ENCODE results near the gene NRDC.
"Not testable (repeated sequence)": the region's sequence is repeated elsewhere in the genome, so short reads cannot be mapped to it uniquely, and the experiment has no call there.

The NRDC gene

DNA sequence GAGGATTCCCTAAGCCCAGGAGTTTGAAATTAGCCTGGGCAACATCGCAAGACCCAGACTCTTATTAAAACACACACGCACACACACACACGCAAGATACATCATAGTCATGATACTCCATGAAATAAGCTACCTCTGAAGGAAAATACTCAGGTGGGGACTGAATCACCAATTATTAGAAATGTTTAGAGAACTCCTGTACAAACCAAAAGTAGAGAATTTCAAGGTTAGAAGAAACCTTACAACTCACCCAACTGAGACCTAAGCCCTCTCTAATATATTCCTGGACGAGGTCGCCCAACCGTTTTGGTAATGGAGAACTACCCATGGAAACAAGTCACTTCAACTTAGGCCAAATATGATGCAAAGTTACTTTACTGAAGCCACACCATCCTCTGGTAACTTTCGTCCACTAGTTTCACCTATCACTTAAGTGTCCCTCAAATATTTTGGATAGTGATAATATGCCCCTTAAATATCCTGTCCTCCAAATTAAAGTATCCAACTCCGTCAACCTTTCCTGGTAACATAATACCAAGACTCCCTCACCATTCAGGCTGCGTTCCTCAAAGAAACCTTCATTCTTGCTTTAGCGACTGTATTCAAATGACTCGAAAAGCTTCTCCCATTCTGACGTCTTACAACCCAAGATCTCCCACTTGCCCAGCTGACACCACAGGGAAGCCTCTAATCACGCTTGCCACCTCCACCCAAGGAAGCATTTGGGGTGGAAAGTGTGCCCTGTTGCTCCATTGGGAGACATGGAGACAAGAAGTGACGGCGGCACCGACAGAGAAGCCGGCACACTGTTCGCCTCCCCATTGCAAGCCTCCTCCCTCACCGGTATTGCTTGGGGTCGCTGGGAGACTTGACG, 856 bp downstream of the NRDC start:
- no peak for DNase-seq (ENCODE audit: low read depth)

DNA sequence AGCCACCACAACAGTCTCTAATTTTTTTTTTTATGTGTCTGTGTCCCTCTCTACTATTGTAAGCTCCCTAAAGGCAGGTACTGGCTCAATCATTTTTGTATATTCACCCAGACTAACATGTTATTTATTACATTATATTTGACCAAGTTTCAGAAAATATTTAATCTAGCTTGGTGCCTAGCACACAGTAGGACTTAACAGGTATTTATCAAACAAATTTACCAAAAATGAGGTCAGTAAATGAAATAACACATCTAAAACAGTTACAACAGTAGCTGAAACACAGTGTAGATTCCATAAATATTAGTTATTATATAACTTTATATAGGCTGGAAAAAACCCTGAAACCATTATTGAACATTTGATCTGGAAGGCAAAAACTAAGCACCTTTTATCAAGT, 2.7 kb downstream of the NRDC start:
- no peak for DNase-seq (ENCODE audit: low read depth)

DNA sequence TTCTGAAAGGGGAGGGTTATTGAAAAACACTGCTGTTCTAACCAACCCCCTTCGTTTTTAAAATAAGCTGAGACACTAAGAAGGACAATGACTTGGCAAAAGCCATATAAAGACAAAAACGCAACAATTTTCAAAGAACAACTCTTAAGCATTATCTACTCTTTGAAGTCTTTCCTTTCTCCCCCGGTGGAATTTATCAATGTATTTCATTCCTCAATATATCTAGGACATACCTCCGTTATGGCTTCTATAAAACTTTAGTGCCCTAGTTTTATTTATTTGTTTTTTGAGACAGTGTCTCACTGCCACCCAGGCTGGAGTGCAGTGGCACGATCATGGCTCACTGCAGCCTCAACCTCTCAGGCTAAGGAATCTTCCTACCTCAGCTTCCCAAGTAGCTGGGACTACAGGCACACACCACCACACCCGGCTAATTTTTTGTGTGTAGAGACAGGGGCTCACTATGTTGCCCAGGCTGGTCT, 3.2 kb downstream of the NRDC start:
- no peak for DNase-seq (ENCODE audit: low read depth)

DNA sequence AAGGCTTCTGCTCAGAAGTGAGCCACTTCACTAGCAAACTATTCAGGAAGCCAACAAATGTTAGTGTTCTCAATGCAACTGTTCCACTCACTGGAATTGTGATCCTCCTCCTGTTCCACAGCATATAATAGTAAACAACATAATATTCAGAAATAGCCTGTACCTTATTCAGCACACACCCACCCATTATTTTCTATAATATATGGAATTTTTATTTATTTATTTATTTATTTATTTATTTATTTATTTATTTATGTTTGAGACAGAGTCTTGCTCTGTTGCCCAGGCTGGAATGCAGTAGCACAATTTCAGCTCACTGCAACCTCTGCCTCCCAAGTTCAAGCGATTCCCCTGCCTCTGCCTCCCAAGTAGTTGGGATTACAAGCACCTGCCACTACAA, 5.3 kb downstream of the NRDC start:
- not testable (repeated sequence) for DNase-seq (ENCODE audit: low read depth)

DNA sequence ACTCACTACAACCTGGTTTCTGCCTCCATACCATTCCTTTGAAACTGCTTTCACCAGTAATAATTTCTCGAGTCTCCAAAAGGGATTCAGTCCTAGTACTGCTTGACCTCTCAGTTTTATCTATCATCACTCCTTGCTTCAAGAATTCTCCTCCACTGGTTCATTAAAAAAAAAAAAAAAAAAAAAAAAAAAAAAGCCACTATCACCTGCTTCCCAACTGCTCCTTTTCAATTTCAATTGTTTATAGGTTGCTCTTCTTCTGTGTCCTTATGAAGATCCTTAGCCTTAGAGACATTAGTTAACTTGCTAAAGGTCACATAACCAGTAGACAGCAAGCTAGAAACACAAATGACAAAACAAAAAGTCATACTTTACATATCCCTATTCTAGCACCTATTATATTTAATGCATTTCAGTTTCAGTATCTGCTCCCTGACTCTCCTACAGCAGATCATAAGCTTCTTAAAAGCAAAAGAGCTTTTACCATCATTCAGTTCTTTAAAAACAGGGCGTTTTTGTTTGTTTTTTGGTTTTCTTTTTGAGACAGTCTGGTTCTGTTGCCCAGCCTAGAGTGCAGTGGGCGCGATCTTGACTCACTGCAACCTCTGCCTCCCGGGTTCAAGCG, 7.1 kb downstream of the NRDC start:
- no peak for DNase-seq (ENCODE audit: low read depth)

DNA sequence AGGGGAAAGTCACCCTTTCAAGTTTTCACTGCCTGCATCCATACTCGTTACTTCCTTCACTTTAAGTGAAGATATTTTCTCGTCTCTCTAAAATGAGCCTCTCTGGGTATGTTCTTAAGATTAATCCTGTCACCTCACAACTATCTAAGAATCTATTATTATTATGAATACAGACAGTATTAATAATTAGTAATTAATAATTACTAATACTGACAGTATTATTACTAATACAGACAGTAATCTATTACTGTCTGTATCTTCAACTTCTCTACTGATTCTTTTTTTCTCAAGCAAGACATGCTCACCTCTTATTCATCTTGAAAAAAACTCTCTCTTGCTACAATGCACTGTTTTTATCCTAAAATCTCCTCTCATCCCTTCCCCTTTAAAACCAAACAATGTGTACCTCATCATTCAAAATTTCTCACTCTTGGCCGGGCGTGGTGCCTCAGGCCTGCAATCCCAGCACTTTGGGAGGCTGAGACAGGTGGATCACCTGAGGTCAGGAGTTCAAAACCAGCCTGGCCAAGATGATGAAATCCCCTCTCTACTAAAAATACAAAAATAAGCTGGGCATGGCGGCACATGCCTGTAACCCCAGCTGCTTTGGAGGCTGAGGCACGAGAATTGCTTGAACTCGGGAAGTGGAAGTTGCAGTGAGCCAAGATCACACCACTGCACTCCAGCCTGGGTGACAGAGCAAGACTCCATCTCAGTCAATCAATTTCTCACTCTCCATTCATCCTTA, 7.8 kb downstream of the NRDC start:
- DNase-seq (ENCODE audit: low read depth), result no peak

DNA sequence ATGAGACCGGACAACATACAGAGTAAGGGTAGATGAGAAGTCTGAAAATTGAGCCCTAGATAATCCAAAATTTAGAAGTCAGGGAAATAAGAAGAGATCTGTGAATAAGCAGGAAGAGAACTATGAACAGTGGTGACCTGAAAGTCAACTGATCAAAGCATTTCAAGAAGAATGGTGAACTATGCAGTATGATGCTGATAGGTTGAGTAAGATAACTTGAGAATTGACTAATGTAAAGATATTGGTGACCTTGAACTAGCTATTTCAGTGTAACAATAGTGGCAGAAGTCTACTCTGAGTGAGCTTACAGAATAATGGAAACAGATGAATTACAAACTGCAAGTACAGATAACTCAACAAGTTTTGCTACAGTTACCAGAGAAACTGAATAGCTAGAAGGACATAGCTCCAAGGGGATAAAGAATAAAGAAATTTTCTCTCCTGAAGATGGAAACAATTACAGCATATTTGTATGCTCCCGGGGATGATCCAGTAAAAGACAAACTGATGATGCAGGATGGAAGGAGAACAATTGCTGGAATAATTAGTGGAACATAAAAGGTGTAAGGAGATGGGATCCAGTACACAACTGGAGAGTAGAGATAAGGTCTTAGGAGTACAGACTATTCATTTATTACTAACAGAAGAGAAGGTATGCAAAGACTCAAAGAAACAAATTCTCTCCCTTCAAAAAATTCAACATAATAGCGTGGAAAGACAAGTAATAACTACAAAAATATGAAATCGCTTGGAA, 10.9 kb downstream of the NRDC start:
- DNase-seq (ENCODE audit: low read depth), result no peak

DNA sequence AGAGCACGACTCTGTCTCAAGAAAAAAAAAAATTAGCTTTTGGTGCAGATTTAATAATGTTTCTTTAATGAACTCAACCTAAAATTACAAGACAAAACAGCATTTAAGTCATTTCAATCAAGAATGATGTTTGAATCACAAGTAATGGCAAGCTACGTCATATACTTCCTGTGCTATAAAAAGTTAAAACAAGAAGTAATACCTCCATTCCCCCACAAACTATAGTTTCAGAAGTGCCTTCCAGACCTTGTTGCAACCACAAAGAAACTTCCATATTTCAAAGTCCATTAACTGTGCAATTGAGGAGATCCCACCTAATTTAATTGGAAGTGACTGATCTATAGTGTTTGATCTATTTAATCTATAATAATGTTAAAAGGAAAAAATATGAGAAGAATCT, 15.1 kb downstream of the NRDC start:
- no peak for DNase-seq (ENCODE audit: low read depth)

DNA sequence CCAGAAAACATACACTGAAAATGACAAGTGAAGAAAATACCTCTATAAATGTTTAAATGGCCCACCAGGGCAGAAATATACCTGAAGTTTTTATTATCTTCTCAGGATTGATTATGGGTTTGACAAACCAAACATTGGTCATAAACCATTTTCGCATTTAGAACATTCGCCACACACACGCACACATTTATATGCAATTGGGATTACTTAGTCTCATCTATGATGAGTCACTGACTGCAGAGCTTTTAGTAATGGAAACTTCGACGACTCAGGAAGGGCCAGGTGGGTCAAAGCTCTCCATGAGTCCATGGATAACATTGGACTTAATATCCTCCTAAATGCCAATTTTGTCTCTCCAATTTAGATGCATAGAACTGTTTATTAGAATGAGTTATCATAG, 16.9 kb downstream of the NRDC start:
- DNase-seq (ENCODE audit: low read depth), result no peak

DNA sequence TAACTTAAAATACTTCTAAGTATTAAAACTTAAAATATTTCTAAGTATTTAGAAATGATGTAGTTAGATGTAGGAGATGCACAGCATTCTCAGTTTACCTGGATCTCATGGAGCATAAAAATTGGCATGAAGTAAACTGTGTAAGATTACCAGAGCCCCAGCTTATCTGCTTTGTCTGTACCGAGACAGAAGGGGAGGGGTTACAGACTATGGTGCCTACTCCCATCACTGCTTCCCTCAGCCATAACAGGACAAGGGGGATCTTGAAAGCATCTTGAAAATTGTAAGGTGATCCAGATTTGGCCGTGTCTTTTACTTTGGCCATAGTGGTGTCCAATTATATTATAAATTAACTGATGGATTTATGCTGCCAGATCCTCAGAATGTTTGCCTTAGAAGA, 18.8 kb downstream of the NRDC start:
- no peak for DNase-seq (ENCODE audit: low read depth)

DNA sequence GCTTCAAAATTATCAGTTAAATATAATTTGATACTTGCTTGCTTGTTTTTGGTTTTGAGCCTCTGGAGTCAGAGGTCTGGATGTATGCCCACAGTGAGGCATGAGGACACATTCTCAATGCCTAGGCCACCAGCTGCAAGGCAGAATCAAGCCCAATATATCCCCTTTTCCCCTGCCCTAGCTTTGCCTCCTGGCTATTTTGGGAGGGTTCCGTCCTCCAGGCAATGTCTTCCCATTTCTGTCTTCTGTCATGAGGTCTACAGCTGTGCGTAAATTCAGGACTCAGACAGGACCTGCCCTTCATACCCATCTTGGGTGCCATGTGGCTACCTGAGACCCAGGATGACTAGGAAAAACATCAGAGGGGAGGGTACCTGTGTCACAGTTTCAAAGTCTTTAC, 19.2 kb downstream of the NRDC start:
- DNase-seq (ENCODE audit: low read depth), result no peak

DNA sequence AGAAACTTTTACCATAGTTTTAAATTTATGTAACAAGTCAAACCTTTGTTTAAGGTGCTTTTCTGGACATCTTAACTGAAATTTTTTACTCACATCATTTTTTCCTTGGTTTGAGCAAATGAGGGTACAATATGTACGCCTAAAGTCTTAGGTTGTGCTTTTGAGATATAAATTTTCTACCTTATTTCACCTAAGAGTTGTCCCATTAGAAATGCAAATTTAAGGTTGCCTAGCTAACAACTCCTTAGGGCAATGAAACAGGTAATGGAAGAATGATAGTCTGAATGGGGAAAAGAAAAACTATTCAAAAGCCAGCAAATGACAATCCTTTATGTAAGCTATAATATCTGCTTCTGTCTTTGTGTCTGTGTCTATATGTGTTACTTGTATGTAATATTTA, 19.6 kb downstream of the NRDC start:
- DNase-seq (ENCODE audit: low read depth), result no peak

DNA sequence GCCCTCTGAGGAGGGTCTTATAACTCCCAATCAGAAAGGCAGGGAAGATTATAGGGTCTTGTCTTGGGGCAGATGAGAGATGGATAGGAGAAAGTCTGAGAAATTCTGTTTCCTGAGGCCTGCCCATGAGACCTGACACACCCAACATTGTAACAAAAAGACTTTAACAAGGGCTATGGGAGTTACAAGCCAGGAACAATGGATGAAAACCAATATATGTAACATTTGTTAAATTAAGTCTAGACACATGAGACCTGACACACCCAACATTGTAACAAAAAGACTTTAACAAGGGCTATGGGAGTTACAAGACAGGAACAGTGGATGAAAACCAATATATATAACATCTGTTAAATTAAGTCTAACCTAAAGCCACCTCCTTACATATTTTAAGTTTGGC, 21.8 kb downstream of the NRDC start:
- DNase-seq (ENCODE audit: low read depth), result no peak

DNA sequence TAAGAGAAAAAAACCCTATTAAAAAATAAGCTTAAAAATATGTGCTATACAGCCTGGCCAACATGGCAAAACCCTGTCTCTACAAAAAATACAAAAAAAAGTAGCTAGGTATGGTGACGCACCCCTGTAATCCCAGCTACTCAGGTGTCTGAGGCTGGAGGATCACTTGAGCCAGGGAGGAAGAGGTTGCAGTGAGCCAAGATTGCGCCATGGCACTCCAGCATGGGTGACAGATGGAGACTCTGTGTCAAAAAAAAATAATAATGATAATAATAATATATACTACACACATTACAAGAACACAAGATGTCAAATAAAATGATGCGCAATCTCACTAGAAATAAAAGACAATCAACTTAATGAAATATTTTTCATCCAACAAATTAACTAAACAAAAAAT, 22.9 kb downstream of the NRDC start:
- no peak for DNase-seq (ENCODE audit: low read depth)

DNA sequence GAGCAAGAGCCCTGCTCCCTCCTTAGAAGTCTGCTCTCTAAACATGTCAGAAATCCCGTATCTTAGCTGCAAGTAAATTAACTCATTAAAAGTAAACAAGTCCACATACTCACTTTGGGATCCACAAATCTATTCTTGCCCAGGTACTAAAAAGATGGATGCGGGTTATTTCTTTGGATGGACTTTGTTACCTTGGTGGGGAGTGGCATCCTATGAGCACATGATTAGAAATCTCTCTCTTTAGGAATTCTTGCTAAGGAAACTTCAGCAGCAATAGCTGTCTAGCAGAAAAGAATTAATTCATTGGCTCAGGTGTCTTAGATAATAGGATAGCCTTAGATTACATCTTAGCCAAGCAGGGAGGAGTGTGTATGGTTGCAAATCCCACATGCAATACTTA, 25.2 kb downstream of the NRDC start:
- no peak for DNase-seq (ENCODE audit: low read depth)

DNA sequence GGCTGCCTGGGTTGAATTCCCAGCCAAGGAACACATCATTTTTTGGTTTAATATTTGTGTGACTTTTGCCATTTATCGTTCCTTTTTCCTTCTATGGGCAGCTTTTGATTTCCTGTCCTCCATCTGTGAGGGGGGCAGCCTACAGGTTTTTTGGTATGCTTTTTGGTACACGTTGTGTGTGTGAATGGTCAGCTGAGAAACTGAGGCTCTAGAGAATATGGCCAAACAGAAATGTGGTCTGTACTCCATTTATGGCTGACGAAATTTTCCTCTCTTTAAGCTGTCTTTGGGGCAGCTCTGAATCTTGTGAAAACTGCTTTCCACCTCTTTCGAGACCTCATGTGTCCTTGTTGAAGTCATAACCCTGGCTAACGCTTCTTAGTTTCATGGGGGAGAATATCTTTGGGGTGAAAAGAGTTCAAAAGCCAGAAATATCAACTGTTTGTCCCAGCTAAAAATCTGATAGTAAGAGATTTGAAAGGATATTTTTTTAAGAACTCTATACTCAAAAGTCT, 26.6 kb downstream of the NRDC start:
- no peak for DNase-seq (ENCODE audit: low read depth)

DNA sequence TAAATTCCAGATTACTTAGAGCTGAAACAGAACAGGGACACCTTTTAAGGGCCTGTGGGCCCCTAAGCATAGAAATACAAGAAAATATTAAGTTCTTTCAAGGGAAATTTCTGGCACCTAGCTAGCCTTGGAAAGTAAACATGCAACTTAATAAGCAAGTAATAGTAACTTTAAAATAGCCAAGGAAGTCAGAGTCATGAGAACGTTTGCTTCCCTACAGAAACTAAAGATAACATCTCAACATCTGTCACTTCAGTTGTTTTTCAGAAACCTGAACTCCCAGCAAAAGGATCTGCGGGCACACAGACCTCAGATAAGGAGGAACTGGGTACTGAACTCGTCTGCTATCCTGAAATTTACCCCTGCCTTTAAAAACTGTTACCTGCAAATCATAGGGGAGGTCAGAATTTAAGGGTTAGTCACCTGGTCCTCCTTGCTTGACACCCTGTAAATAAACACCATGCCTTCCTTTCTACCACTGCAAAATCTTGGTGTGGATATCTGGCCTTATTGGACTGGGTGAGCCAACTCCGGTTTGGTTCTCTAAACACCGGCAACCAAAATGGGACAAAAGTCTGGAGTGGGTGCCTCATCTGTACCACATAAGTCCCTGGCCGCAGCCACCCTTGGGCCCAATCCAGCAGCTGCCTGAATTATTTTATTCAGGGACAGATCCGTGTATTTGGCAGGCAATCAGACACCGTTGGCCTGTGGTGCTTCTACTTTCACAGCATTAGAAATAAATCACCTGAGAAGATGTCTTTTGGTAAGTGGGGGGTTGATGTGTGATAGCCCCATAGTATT, 27.9 kb downstream of the NRDC start:
- DNase-seq (ENCODE audit: low read depth), result no peak

DNA sequence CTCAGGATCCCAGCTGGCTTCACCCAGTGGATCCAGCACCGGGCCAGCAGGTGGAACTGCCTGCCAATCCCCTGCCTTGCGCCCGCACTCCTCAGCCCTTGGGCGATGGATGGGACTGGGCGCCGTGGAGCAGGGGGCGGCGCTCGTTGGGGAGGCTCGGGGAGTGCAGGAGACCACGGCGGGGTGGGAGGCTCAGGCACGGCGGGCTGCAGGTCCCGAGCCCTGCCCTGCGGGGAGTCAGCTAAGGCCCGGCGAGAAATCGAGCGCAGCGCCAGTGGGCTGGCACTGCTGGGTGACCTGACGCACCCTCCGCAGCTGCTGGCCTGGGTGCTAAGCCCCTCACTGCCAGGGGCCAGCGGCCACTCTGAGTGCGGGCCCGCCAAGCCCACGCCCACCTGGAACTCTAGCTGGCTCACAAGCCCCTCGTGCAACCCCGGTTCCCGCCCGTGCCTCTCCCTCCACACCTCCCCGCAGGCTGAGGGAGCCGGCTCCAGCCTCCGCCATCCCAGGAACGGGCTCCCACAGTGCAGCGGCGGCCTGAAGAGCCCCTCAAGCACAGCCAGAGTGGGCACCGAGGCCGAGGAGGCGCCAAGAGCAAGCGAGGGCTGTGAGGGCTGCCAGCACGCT, 31.1 kb downstream of the NRDC start:
- no peak for DNase-seq (ENCODE audit: low read depth)

DNA sequence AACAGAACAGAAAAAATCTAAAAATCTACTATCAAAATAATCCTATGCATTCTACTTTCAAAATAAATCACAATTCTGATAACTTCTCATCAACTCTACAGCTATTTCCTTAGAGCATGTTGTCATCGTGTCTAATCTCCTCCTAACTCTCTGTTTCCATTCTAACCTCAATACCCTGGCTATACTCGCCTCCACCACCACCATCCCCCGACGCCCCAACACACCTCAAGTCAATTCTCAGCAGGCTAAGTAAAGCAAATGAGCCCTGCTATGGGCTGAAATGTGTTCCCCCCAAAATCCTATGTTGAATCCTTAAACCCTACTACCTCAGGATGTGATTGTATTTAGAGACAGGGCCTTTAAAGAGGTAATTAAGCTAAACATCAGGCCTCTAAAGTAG, 34.6 kb downstream of the NRDC start:
- no peak for DNase-seq (ENCODE audit: low read depth)

DNA sequence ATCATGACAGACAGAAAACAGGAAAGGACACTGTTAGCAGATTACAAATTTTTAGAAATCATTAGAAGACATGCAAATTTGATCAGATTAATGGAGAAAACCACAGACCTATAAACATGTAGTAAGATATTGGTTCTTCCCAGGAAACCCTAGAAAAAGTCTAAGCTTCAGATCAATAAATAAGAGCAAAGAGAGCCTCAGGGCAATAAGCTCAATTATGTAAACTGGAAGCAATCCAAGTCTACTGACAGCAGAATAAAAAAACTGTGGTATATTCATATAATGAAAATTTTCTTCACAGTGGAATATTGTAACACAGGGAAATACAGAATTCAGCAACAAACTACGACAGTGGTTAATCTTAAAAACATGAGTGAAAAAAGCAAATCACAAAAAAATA, 36.3 kb downstream of the NRDC start:
- no peak for DNase-seq (ENCODE audit: low read depth)
